ENCODE data around the gene ANHX.

- TF ChIP-seq, protein P1, sequence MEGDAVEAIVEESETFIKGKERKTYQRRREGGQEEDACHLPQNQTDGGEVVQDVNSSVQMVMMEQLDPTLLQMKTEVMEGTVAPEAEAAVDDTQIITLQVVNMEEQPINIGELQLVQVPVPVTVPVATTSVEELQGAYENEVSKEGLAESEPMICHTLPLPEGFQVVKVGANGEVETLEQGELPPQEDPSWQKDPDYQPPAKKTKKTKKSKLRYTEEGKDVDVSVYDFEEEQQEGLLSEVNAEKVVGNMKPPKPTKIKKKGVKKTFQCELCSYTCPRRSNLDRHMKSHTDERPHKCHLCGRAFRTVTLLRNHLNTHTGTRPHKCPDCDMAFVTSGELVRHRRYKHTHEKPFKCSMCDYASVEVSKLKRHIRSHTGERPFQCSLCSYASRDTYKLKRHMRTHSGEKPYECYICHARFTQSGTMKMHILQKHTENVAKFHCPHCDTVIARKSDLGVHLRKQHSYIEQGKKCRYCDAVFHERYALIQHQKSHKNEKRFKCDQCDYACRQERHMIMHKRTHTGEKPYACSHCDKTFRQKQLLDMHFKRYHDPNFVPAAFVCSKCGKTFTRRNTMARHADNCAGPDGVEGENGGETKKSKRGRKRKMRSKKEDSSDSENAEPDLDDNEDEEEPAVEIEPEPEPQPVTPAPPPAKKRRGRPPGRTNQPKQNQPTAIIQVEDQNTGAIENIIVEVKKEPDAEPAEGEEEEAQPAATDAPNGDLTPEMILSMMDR (IDR thresholded peaks at IDR 0.05) = no peak
- no peak for TF ChIP-seq EP300 (IDR thresholded peaks at IDR 0.05)
Measured at GRCh38 chr12:133226690-133227089, 9.0 kb downstream of the ANHX start.
